Ascending aorta (tissue), 2 donors: ENCODE data around the gene PPARG. TPM values are rescaled to one million over a fixed set of nuclear protein-coding genes. Genes with fewer than 3 reads are reported as not detected.

Experiments
- DNase-seq, 2 donors: peaks; one replicate each; pipeline ENCODE4 v3.0.0-alpha.2; 2019; ENCODE audit warnings: low spot score in 2 of 2
- H3K27ac ChIP-seq, 2 donors: fragments of 200-600 bp; sonication (generic); one replicate each; pipeline ENCODE4 v1.5.1; 2016 to 2017; ENCODE audit warnings: mild to moderate bottlenecking in 1 of 2
- H3K27me3 ChIP-seq: fragments of 200-600 bp; sonication (generic); one replicate; pipeline ENCODE4 v1.5.1; 2017
- H3K36me3 ChIP-seq, 2 donors: fragments of 200-600 bp; sonication (generic); one replicate each; pipeline ENCODE4 v1.5.1; 2016
- H3K4me1 ChIP-seq, 2 donors: fragments of 200-600 bp; sonication (generic); one replicate each; pipeline ENCODE4 v1.5.1; 2016 to 2017; ENCODE audit warnings: mild to moderate bottlenecking in 1 of 2
- H3K4me3 ChIP-seq, 2 donors: fragments of 200-600 bp; sonication (generic); one replicate each; pipeline ENCODE4 v1.5.1; 2016 to 2017; ENCODE audit warnings: mild to moderate bottlenecking in 1 of 2
- H3K9me3 ChIP-seq, 2 donors: fragments of 200-600 bp; sonication (generic); one replicate each; pipeline ENCODE4 v1.5.1; 2016
- CTCF ChIP-seq, 3 experiments: fragments of 200-600 bp in 2 of 3; fragments of 450-650 bp in 1 of 3; sonication (generic) in 2 of 3; IDR thresholded peaks; one replicate each; pipeline ENCODE4 v1.5.1; 2016 to 2019; ENCODE audit warnings: antibody characterized with exemption in 3 of 3, mild to moderate bottlenecking in 1 of 3, moderate library complexity in 1 of 3
- intact Hi-C: fragments of 100-400 bp; cut with DNase I; formaldehyde crosslinking; loops from one replicate; pipeline ENCODE4 v1.15.1; 2023
- total RNA-seq: library from RNA; depleted of rRNA; stranded (reverse); fragments of >200 nt; gene quantifications from one replicate; pipeline ENCODE4 v1.1.0, GENCODE V29; 2016

PPARG gene
- total RNA-seq, 1 donor from 2014 or later = 23.5 TPM

- H3K9me3 ChIP-seq = no peaks in the 10 kb centered on the region
- H3K36me3 ChIP-seq = no peaks in the 10 kb centered on the region
- no peak for TF ChIP-seq CTCF (IDR thresholded peaks at IDR 0.05)
- intact Hi-C loops = no loop called here
- no peaks in the 10 kb centered on the region for H3K27me3 ChIP-seq
- no peak overlapping the region for H3K27ac ChIP-seq
- no peak overlapping the region for H3K4me3 ChIP-seq
- no peak for DNase-seq
- H3K4me1 ChIP-seq = no peaks in the 10 kb centered on the region
Observed at GRCh38 chr3:12300137-12300536, 11.3 kb downstream of the PPARG start.

GRCh38 chr3:12301031-12301430 lies 12.2 kb downstream of the PPARG start:
- no peak for TF ChIP-seq CTCF (IDR thresholded peaks at IDR 0.05)
- H3K9me3 ChIP-seq = no peaks in the 10 kb centered on the region
- H3K4me3 ChIP-seq = no peak overlapping the region
- intact Hi-C loops = no loop called here
- no peak for DNase-seq
- H3K4me1 ChIP-seq = no peaks in the 10 kb centered on the region
- H3K27ac ChIP-seq = no peak overlapping the region
- no peaks in the 10 kb centered on the region for H3K36me3 ChIP-seq
- H3K27me3 ChIP-seq = no peaks in the 10 kb centered on the region

GRCh38 chr3:12301513-12301912 lies 12.6 kb downstream of the PPARG start:
- H3K27ac ChIP-seq = no peak overlapping the region
- no peaks in the 10 kb centered on the region for H3K9me3 ChIP-seq
- H3K27me3 ChIP-seq = no peaks in the 10 kb centered on the region
- no peak overlapping the region for H3K4me3 ChIP-seq
- TF ChIP-seq CTCF (IDR thresholded peaks at IDR 0.05) = no peak
- no peaks in the 10 kb centered on the region for H3K4me1 ChIP-seq
- no peak for DNase-seq
- intact Hi-C loops = no loop called here
- no peaks in the 10 kb centered on the region for H3K36me3 ChIP-seq

GRCh38 chr3:12302564-12302963 lies 13.7 kb downstream of the PPARG start:
- no peaks in the 10 kb centered on the region for H3K27me3 ChIP-seq
- no peaks in the 10 kb centered on the region for H3K4me1 ChIP-seq
- TF ChIP-seq CTCF (IDR thresholded peaks at IDR 0.05) = no peak
- H3K27ac ChIP-seq = no peak overlapping the region
- no peak for DNase-seq
- H3K36me3 ChIP-seq = no peaks in the 10 kb centered on the region
- H3K9me3 ChIP-seq = no peaks in the 10 kb centered on the region
- intact Hi-C loops = no loop called here
- no peak overlapping the region for H3K4me3 ChIP-seq

GRCh38 chr3:12303534-12303933 lies 14.7 kb downstream of the PPARG start:
- intact Hi-C loops = no loop called here
- H3K36me3 ChIP-seq = no peaks in the 10 kb centered on the region
- no peaks in the 10 kb centered on the region for H3K27me3 ChIP-seq
- no peak for TF ChIP-seq CTCF (IDR thresholded peaks at IDR 0.05)
- no peak overlapping the region for H3K27ac ChIP-seq
- no peaks in the 10 kb centered on the region for H3K9me3 ChIP-seq
- no peak for DNase-seq
- no peak overlapping the region for H3K4me3 ChIP-seq
- H3K4me1 ChIP-seq = no peaks in the 10 kb centered on the region

- TF ChIP-seq CTCF (IDR thresholded peaks at IDR 0.05) = no peak
Observed at GRCh38 chr3:12303993-12304392, 15.1 kb downstream of the PPARG start.

More at GRCh38 chr3:12303993-12304392, 15.1 kb downstream of the PPARG start:
- Histone ChIP-seq H3K4me1 (no peaks in the 10 kb centered on the region), H3K9me3 (no peaks in the 10 kb centered on the region), H3K27me3 (no peaks in the 10 kb centered on the region), H3K36me3 (no peaks in the 10 kb centered on the region), H3K27ac (no peak overlapping the region), H3K4me3 (no peak overlapping the region)
- no peak for DNase-seq
- intact Hi-C loops = no loop called here
